OCI-LY7 (cell line): ENCODE data around the gene TMEM223. TPM values are rescaled to one million over a fixed set of nuclear protein-coding genes. Genes with fewer than 3 reads are reported as not detected.
A peak's percentile ranks its signal among the peaks of the same experiment; 100 is the strongest.

Experiments used
- BruUV-seq: library from RNA; stranded (reverse); fragments of 400-500 nt; replicated peaks from 2 replicates; lab custom pipeline; 2021; lab: Mats Ljungman, UMichigan
- CTCF ChIA-PET: fragments of 300-600 bp; sonication (Branson Sonifier 250); formaldehyde crosslinking; loops from one replicate; lab custom pipeline; 2022; ENCODE audit warnings: antibody characterized with exemption; ENCODE audit not compliant: unreplicated experiment; lab: Charles Lee
- POLR2A ChIA-PET: fragments of 300-600 bp; sonication (Branson Sonifier 250); formaldehyde crosslinking; loops from one replicate; lab custom pipeline; 2022; ENCODE audit warnings: antibody characterized with exemption; lab: Charles Lee
- DNase-seq: peaks from one replicate; pipeline ENCODE4 v3.0.0-alpha.2; 2015; ENCODE audit warnings: low spot score
- H2AFZ ChIP-seq: fragments of 200-600 bp; sonication (generic), shearing (Covaris generic); 2 replicates; pipeline ENCODE4 v1.6.1; 2014; ENCODE audit warnings: mild to moderate bottlenecking, antibody characterized with exemption, low read length, moderate library complexity
- H3K27ac ChIP-seq: fragments of 200-600 bp; sonication (generic); 2 replicates; pipeline ENCODE4 v1.5.1; 2014; ENCODE audit warnings: mixed run types, low read depth, mild to moderate bottlenecking, moderate library complexity, low read length, inconsistent platforms; ENCODE audit not compliant: poor library complexity, severe bottlenecking
- H3K36me3 ChIP-seq: fragments of 200-600 bp; sonication (generic); 2 replicates; pipeline ENCODE4 v1.6.1; 2014; ENCODE audit warnings: mild to moderate bottlenecking, antibody characterized with exemption, low read length, moderate library complexity, mixed read lengths; ENCODE audit not compliant: insufficient read depth
- H3K4me1 ChIP-seq: fragments of 200-600 bp; sonication (generic); 2 replicates; pipeline ENCODE4 v1.5.1; 2014; ENCODE audit warnings: mild to moderate bottlenecking, low read length; ENCODE audit not compliant: insufficient read depth, poor library complexity, severe bottlenecking
- H3K4me2 ChIP-seq: fragments of 200-600 bp; sonication (generic); 2 replicates; pipeline ENCODE4 v1.6.1; 2014; ENCODE audit warnings: mild to moderate bottlenecking, low read length
- H3K4me3 ChIP-seq: fragments of 200-600 bp; sonication (generic); 2 replicates; pipeline ENCODE4 v1.5.1; 2014; ENCODE audit warnings: mild to moderate bottlenecking, low read depth, low read length; ENCODE audit not compliant: poor library complexity, severe bottlenecking
- H3K79me2 ChIP-seq: fragments of 200-600 bp; sonication (generic); 2 replicates; pipeline ENCODE4 v1.6.1; 2016; ENCODE audit warnings: low read depth, mild to moderate bottlenecking, low read length, moderate library complexity, mixed read lengths; ENCODE audit not compliant: insufficient read depth
- H3K9me2 ChIP-seq: fragments of 200-600 bp; sonication (generic); 2 replicates; pipeline ENCODE4 v1.6.1; 2016; ENCODE audit warnings: mild to moderate bottlenecking, low read length, mixed read lengths; ENCODE audit not compliant: insufficient read depth
- H3K9me3 ChIP-seq: fragments of 200-600 bp; sonication (generic); 2 replicates; pipeline ENCODE4 v1.6.1; 2014; ENCODE audit warnings: mild to moderate bottlenecking, mixed run types, low read length, mixed read lengths
- H4K20me1 ChIP-seq: fragments of 200-600 bp; sonication (generic); 2 replicates; pipeline ENCODE4 v1.6.1; 2014; ENCODE audit warnings: mild to moderate bottlenecking, antibody characterized with exemption, low read length, moderate library complexity, mixed read lengths; ENCODE audit not compliant: insufficient read depth
- CTCF ChIP-seq: fragments of 200-600 bp; sonication (generic); conservative IDR thresholded peaks from 2 replicates; pipeline ENCODE4 v1.5.1; 2014; ENCODE audit warnings: mild to moderate bottlenecking, antibody characterized with exemption, low read length, moderate library complexity, mixed read lengths
- EZH2phosphoT487 ChIP-seq: fragments of 200-600 bp; sonication (generic); IDR thresholded peaks from 2 replicates; pipeline ENCODE4 v1.6.1; 2018; ENCODE audit warnings: low read depth, borderline replicate concordance, mild to moderate bottlenecking, mixed run types, antibody characterized with exemption, low read length, moderate library complexity, mixed read lengths
- intact Hi-C: fragments of 100-400 bp; cut with micrococcal nuclease; formaldehyde crosslinking; loops from one replicate; pipeline ENCODE4 v1.10.0; 2022; ENCODE audit not compliant: unreplicated experiment
- total RNA-seq, 2 experiments: library from RNA; depleted of rRNA in 1 of 2; stranded (reverse); fragments of >200 nt in 1 of 2; shearing (Covaris generic) in 1 of 2; gene quantifications; 2 replicates each; pipeline ENCODE4 v1.2.3, GENCODE V29; 2014 to 2022

TMEM223 gene
- total RNA-seq, 2 experiments from 2014 or later: 24.4 to 42.9 TPM

- no peak overlapping the region for H3K4me3 ChIP-seq
- H3K27ac ChIP-seq: no peak overlapping the region
- peaks cover 63% of the 10 kb centered on the region for H3K36me3 ChIP-seq
- intact Hi-C loops: loop anchor here (5.0 kb wide), 2 partner anchors 112 to 233 kb away; partner anchors contain the start of gene UBXN1
- BruUV-seq: no TSS peak
- TF ChIP-seq CTCF: no peak
- no peak for TF ChIP-seq EZH2phosphoT487
- H3K9me3 ChIP-seq: no peaks in the 10 kb centered on the region
- peaks cover 30% of the 10 kb centered on the region; the same call in 1 of the 2 replicates for H3K79me2 ChIP-seq
- no peak for DNase-seq
- H2AFZ ChIP-seq: no peak overlapping the region
- ChIA-PET POLR2A (interaction anchor here (0.6 to 1.4 kb wide), 5 partner anchors 18 to 110 kb away, joined by 3 to 7 read pairs (median 4); partner anchors contain the start of gene ZBTB3), CTCF (no interaction called here)
- peak overlapping the region; percentile 91 for H3K4me2 ChIP-seq
- peaks cover 42% of the 10 kb centered on the region for H3K4me1 ChIP-seq
- no peaks in the 10 kb centered on the region for H4K20me1 ChIP-seq
- no peaks in the 10 kb centered on the region for H3K9me2 ChIP-seq
Observed at GRCh38 chr11:62789576-62789975, 2.2 kb downstream of the TMEM223 start.

- no peaks in the 10 kb centered on the region for H3K9me3 ChIP-seq
- H3K9me2 ChIP-seq: no peaks in the 10 kb centered on the region
- TF ChIP-seq EZH2phosphoT487 (no peak), CTCF (peak; percentile 25; the same call in 1 of the 2 replicates)
- H3K27ac ChIP-seq: peak overlapping the region; percentile 18
- ChIA-PET POLR2A (interaction anchor here (0.6 to 1.4 kb wide), 4 partner anchors 14 to 109 kb away, joined by 3 to 7 read pairs (median 4); no protein-coding TSS in a partner anchor), CTCF (interaction anchor here (0.6 kb wide), 1 partner anchor 233 kb away, joined by 5 read pairs; no protein-coding TSS in a partner anchor)
- intact Hi-C loops: loop anchor here (5.0 kb wide), 2 partner anchors 112 to 233 kb away; partner anchors contain the start of gene UBXN1
- BruUV-seq: no TSS peak
- no peak overlapping the region for H2AFZ ChIP-seq
- H3K36me3 ChIP-seq: peaks cover 57% of the 10 kb centered on the region
- no peak for DNase-seq
- H3K79me2 ChIP-seq: peaks cover 30% of the 10 kb centered on the region; the same call in 1 of the 2 replicates
- no peak overlapping the region for H3K4me3 ChIP-seq
- H3K4me2 ChIP-seq: peak overlapping the region; percentile 36; the same call in 1 of the 2 replicates
- H4K20me1 ChIP-seq: no peaks in the 10 kb centered on the region
- H3K4me1 ChIP-seq: peaks cover 42% of the 10 kb centered on the region
Observed at GRCh38 chr11:62788991-62789390, 2.8 kb downstream of the TMEM223 start.
